TTC549 (cell line): ENCODE results near the gene TIGD3.

Experiments
- FAIRE-seq: peaks from 2 replicates; lab custom pipeline; 2012; peaks lifted over from hg19 to GRCh38; lab: Jason Lieb, UNC

Gene TIGD3

GRCh38 chr11:65373839-65374580, 19.5 kb downstream of the TIGD3 start:
- no peak for FAIRE-seq

GRCh38 chr11:65375012-65375411, 20.5 kb downstream of the TIGD3 start:
- no peak for FAIRE-seq

- FAIRE-seq: no peak
These were observed 21.7 kb downstream of the TIGD3 start for GRCh38 chr11:65376138-65376713.

- FAIRE-seq: no peak
These were observed 22.5 kb downstream of the TIGD3 start for GRCh38 chr11:65377036-65377435.

DNA sequence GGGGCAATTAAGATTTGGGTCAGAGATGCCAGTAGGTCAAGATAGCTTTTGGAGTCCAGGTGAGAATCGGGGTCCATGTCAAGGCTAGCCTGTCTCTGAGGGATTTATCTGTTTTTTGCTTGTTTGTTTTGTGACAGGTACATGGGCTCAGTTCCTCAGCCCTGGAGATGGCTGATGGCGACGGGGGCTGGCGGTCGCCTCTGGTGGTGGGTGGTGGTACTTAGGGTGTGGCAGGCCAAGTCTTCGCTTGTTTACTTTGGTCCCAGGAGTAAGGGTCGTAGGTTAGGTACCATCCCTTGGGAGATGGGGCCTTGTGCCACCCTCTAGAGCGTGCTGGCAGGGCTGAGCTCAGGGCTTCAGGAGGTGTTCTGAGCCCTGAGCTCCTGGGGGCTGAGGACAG, 23.2 kb downstream of the TIGD3 start:
- FAIRE-seq: no peak

DNA sequence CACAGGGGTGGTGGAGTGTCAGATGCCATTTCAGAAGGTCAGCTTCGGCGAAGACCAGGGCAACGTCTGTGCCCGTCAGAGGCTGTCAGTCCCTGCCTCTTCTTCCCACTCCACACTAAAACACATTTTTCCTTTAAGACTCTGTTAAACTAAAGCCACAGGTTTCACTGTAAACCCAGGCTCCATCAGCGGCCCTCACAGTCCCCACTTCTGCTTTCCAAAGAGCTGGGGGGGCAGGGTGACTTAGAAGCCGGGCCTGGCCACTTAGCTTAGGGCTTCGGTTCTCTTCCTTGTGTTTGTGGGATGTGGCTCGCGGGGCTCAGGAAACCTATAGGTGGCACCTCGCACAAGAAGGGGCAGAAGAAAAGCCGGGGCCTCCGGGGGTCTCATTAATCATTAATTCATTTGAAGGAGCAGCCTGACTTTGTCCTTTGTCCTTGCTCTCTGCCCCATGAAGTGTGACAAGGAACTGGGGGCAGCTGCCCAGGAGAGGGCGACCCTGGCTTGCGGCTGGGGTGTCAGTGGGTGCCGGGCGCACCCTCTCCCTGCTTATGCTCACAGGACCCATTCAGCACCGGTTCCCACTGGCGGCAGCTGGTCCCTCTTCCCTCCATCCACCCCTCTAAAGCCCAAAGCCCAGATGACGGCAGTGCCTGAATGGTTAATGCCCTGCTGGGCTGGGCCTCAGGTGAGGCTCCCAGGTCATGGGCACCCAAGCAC, 23.8 kb downstream of the TIGD3 start:
- no peak for FAIRE-seq

DNA sequence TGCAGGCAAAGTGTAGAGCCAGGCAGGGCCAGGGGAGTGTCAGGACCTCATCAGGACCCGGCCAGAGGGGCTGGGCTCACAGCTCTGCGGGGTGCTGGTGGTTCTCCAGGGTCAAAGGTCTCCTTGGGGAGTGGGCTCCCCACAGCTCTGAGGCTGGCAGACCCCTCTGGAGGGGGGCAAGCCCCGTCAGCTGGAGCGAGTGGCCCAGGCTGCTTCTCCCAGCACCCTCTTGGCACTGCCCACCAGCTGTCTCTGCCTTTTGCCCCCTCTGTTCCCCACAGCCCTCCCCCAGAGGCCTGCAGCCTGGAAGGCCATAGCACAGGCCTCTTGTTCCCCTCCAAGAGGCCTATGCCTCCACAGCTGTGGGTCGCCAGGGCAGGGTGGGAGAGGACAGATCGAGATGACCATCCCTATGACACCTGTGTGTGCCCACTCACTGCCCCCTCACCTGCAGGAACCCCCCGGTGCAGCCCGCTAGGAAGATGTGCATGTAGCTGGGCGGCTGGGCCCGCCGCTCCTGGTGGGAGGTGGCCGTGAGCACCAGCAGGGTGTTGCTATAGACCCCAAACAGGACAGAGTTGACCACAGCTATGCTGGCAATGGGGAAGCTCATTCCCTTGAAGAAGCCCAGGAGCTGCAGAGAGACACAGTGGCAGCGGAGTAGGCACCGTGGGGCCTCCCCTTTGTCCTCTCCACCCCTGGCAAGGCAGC, 24.5 kb downstream of the TIGD3 start:
- no peak for FAIRE-seq

DNA sequence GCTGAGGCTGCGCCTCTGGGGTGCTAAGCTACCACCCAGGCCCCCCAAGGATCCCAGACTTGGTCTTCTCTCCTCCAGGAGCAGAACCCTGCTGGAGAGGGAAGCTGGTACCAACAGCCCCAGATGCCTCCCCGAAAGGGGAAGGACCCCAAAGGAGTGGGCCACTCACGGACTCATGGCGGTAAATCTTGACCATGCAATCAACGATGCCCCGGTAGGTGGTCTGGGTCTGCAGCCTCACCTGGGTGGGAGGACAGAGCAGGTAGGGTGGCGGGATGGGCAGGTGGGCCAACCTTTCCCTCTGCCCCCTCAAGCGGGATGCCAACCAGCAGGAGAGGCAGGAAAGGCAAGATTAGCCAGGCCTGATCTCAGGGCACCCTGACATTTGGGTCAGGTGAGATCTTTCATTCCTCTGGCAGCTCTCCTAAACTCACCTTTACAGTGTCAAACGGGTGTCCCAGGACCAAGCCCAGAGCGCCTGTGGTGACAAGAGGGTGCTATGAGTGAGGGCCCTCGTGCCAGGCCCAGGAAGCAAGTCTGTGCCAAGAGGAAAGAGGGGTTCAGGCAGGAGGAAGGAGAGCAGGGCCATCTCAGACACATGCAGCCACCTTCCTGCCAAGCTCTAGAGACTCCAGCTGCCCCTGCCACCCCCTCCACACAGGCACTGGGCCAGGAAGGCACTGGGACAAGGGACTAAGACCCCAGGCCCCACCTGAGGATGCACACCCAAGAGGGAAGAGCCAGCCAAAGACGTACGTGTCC, 25.3 kb downstream of the TIGD3 start:
- no peak for FAIRE-seq

DNA sequence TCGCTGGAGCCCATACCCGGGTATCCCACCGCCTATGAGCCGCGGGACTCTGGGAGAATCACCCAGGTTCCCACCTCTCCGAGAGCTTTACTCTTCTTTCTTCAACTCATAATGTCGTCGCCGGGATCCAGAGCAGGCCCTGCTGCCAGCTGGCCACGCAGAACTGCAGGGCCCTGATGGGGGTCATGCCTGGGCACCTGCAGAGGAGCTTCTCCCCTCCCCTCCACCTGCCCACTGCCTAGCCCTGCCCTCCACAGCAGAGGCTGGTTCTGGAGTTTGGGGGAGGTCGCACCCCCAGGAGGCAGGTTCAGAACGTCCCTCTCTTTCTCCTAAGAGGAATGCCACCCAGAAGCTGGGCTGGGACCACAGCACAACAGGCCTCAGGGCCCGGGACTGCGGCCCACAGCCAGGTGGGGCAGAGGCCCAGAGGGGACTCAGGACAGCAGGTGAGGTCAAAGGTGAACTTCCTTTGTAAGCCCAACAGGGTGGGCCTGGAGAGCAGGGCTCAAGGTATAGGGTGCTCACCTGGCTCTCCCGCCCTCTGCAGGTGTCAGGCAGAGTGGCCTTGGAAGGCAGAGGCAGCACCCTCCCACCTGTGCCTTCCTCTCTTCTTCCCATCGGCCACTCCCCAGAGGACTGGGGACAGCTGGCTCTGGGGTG, 26.0 kb downstream of the TIGD3 start:
- no peak for FAIRE-seq

- FAIRE-seq: no peak
These were observed 27.1 kb downstream of the TIGD3 start for GRCh38 chr11:65381716-65382032.

DNA sequence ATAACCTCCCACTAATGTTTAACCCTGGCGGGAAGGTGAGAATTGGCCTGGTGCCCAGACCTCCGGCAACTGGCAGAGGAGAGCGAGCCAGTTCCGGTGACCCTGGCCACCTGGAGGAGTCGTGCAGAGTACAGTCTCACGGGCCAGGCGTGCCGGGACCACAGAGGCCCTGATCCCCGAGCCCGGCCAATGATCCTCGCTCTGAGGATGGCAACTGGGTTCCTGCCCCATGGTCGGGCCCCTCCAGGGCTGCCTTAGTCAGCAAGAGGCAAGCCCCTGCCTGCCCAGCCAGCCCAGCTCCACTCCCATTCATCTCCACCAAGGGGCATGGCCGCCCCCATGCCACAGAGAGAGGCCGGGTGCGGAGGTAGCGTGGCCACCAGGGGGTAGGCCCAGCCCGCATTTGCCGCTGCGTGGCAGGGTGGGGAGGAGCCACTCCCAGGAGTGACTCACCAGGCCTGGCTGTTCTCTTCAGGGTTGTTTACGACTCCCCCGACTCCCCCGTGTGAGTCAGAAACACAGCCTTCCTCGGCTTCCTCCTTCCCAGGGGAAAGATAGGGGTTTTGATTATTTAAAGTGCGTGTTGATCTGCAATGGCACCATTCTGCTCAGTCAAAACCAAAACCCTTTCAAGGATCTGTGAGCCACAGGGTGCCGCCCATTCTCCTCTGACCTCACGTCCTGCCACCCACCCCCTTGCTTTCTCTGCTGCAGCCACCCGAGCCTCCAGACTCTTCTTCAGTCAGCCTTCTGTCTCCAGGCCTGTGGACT, 27.7 kb downstream of the TIGD3 start, which contains the start of gene SLC25A45:
TSS of gene SLC25A45 (minus strand) at position 614 of the 771 bp plus-strand sequence. CDS start 695 bp downstream, outside the sequence.
- FAIRE-seq: no peak

GRCh38 chr11:65382804-65383368, 28.3 kb downstream of the TIGD3 start:
- no peak for FAIRE-seq

GRCh38 chr11:65383778-65384177, 29.2 kb downstream of the TIGD3 start:
- FAIRE-seq: no peak

DNA sequence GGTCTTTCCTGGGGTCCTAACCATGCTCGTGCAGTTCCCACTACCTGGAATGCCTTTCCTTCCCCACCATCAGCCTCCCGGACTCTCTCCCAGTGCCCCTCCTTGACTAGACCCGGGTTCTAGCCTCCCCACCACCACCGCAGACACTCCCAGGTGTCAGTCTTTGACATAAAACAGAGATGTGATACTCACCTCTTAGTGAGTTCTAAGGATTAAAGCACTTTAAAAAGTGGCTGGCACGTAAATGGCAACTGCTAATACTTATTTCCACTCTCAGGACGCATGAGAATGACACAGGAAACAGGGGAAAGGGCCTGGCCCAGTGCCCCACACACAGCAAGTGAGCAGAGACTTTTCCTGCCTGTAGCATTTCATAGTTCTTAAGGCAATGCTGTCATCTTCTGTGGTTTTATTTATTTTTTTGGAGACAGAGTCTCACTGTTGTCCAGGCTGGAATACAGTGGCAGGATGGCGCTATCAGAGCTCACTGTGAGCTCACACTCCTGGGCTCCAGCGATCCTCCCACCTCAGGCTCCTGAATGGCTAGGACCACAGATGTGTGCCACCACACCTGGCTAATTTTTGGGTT, 29.8 kb downstream of the TIGD3 start:
- FAIRE-seq: no peak

DNA sequence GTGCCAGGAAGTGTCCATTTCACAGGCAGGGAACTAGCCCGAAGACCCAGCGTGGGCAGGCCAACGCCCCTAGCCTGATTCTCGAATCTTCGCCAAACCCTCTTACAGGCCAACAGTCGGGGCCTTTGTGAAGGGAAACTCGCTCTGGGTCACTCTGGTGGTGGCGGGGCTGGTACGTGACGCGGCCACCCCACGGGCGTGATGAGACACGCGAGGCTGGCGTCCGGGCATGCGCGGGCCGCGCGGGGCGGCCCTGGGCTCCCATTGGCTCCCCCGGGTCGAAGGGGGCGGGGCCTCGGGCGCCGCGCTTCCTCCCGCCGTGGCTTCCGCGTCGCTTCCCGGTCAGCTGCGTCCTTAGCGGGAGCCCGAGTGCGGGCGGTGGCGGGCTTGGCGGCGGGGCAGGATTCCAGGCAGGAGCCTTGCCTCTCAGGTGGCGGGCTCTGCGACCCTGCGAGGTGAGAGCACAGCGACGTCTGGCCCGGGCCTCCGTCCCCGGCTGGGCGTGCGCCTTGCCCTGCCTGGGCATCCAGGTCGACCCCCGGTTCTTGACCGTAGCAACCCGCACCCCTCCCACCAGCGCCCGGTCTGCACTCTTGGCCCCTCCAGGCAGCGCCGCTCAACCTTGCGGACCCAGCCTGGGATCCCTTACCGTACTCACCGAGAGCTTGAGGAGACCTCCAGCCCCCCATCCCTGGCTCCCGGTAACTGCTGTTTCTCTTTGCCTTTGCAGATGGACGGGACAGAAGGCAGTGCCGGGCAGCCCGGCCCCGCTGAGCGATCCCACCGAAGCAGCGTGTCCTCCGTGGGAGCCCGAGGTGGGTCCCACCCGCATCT, 32.0 kb downstream of the TIGD3 start, which contains the start of gene FRMD8:
TSS of gene FRMD8 (plus strand) at position 331 of the 834 bp plus-strand sequence. CDS start at position 731, 400 bp downstream.
- FAIRE-seq: no peak

DNA sequence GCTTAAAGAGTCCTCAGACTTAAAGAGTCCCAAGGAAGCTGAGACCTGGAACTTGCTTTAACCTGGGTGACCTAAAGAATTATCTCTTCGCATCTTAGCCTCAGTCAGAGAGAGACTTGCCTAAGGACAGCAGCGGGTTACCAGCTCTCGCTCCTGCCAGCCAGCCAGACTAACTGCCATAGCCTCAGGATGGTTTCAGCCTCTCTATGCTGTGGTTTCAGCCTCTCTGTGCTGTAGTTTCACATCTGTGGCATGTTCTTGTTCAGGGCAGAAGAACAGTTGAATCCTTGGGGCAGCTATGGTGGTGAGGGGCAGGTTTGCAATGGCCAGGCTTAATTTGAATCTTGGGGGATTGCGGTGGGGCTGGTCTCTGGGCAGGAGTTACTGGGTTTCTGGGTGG, 34.2 kb downstream of the TIGD3 start:
- FAIRE-seq: no peak

GRCh38 chr11:65389294-65389980, 34.9 kb downstream of the TIGD3 start:
- FAIRE-seq: no peak
